ENCODE results near the gene ADAMTS20. TPM values are rescaled to one million over a fixed set of nuclear protein-coding genes. Genes with fewer than 3 reads are reported as not detected.
"Not testable (repeated sequence)": the region's sequence is repeated elsewhere in the genome, so short reads cannot be mapped to it uniquely, and the experiment has no call there.

The ADAMTS20 gene
- total RNA-seq (2014; rRNA removed; shearing (Covaris generic)) = 0.30 TPM in 1 of 2 replicates, not detected in the other

- DNase-seq (ENCODE audit: low read depth) = no peak
Measured at GRCh38 chr12:43551971-43552559, at the start of gene ADAMTS20. ADAMTS20 (minus strand) TSS chr12:43552203; CDS start chr12:43551921, 282 bp downstream.

- DNase-seq (ENCODE audit: low read depth) = no peak
Measured at GRCh38 chr12:43599708-43600107, 47.7 kb upstream of the ADAMTS20 start.

GRCh38 chr12:43599066-43599465 lies 47.1 kb upstream of the ADAMTS20 start:
- no peak for DNase-seq (ENCODE audit: low read depth)

- DNase-seq (ENCODE audit: low read depth) = no peak
Measured at GRCh38 chr12:43590307-43590706, 38.3 kb upstream of the ADAMTS20 start.

- no peak for DNase-seq (ENCODE audit: low read depth)
Measured at GRCh38 chr12:43586646-43587245, 34.7 kb upstream of the ADAMTS20 start.

GRCh38 chr12:43585676-43586075 lies 33.7 kb upstream of the ADAMTS20 start:
- no peak for DNase-seq (ENCODE audit: low read depth)

- DNase-seq (ENCODE audit: low read depth) = no peak
Measured at GRCh38 chr12:43580601-43581000, 28.6 kb upstream of the ADAMTS20 start.

GRCh38 chr12:43579206-43579605 lies 27.2 kb upstream of the ADAMTS20 start:
- DNase-seq (ENCODE audit: low read depth) = no peak

GRCh38 chr12:43578782-43579181 lies 26.8 kb upstream of the ADAMTS20 start:
- peak; percentile 2 for DNase-seq (ENCODE audit: low read depth)

- no peak for DNase-seq (ENCODE audit: low read depth)
Measured at GRCh38 chr12:43577381-43577780, 25.4 kb upstream of the ADAMTS20 start.

GRCh38 chr12:43576162-43576561 lies 24.2 kb upstream of the ADAMTS20 start:
- DNase-seq (ENCODE audit: low read depth) = no peak

- DNase-seq (ENCODE audit: low read depth) = no peak
Measured at GRCh38 chr12:43571885-43572284, 19.9 kb upstream of the ADAMTS20 start.

- DNase-seq (ENCODE audit: low read depth) = no peak
Measured at GRCh38 chr12:43556057-43556456, 4.1 kb upstream of the ADAMTS20 start.

- DNase-seq (ENCODE audit: low read depth) = no peak
Measured at GRCh38 chr12:43551279-43551970, 578 bp downstream of the ADAMTS20 start.

- no peak for DNase-seq (ENCODE audit: low read depth)
Measured at GRCh38 chr12:43550831-43551271, 1.2 kb downstream of the ADAMTS20 start.

GRCh38 chr12:43544703-43545102 lies 7.3 kb downstream of the ADAMTS20 start:
- no peak for DNase-seq (ENCODE audit: low read depth)

GRCh38 chr12:43540470-43540869 lies 11.5 kb downstream of the ADAMTS20 start:
- peak; percentile 1 for DNase-seq (ENCODE audit: low read depth)

GRCh38 chr12:43537675-43538074 lies 14.3 kb downstream of the ADAMTS20 start:
- DNase-seq (ENCODE audit: low read depth) = not testable (repeated sequence)

- no peak for DNase-seq (ENCODE audit: low read depth)
Measured at GRCh38 chr12:43516045-43516444, 36.0 kb downstream of the ADAMTS20 start.

- DNase-seq (ENCODE audit: low read depth) = peak; percentile 30
Measured at GRCh38 chr12:43501703-43502102, 50.3 kb downstream of the ADAMTS20 start.

GRCh38 chr12:43493261-43493797 lies 58.7 kb downstream of the ADAMTS20 start:
- DNase-seq (ENCODE audit: low read depth) = no peak

- no peak for DNase-seq (ENCODE audit: low read depth)
Measured at GRCh38 chr12:43482311-43483085, 69.5 kb downstream of the ADAMTS20 start.
